GM12874 (cell line): ENCODE results near the gene PLEKHA7.

ENCODE experiments used
- CTCF ChIP-seq: IDR thresholded peaks from 2 replicates; pipeline ENCODE4 v1.5.1; 2011; ENCODE audit warnings: low read depth, mild to moderate bottlenecking, control low read depth, low read length, moderate library complexity; ENCODE audit not compliant: insufficient read depth

Gene PLEKHA7

GRCh38 chr11:16825968-16826367, 188.2 kb downstream of the PLEKHA7 start:
- TF ChIP-seq CTCF, result no peak

GRCh38 chr11:16825101-16825500, 189.1 kb downstream of the PLEKHA7 start:
- TF ChIP-seq CTCF, result no peak

- peak; percentile 86 for TF ChIP-seq CTCF
Observed at GRCh38 chr11:16820324-16821092, 193.7 kb downstream of the PLEKHA7 start.

- TF ChIP-seq CTCF, result no peak
Observed at GRCh38 chr11:16818284-16818683, 195.9 kb downstream of the PLEKHA7 start.

GRCh38 chr11:16817351-16817750, 196.9 kb downstream of the PLEKHA7 start:
- TF ChIP-seq CTCF, result no peak

- TF ChIP-seq CTCF, result no peak
Observed at GRCh38 chr11:16816358-16817270, 197.6 kb downstream of the PLEKHA7 start.

GRCh38 chr11:16815047-16815767, 199.0 kb downstream of the PLEKHA7 start:
- no peak for TF ChIP-seq CTCF
